Gastroesophageal sphincter (tissue), 3 donors: ENCODE data around the gene SORCS1.

Experiments
- POLR2A ChIP-seq, 2 donors: fragments of 450-650 bp; IDR thresholded peaks; one replicate each; pipeline ENCODE4 v1.6.1; 2017; ENCODE audit warnings: antibody characterized with exemption in 2 of 2, mild to moderate bottlenecking in 2 of 2, moderate library complexity in 1 of 2
- POLR2AphosphoS5 ChIP-seq: sonication (generic); formaldehyde crosslinking; IDR thresholded peaks from one replicate; pipeline ENCODE4 v1.6.1; 2017; ENCODE audit warnings: antibody characterized with exemption
- TF ChIP-seq, protein P1 (sequence below), 4 experiments: fragments of 200-600 bp in 2 of 4; fragments of 450-650 bp in 2 of 4; sonication (generic) in 1 of 4; IDR thresholded peaks; one replicate each; pipeline ENCODE4 v1.5.1; 2017 to 2019; ENCODE audit warnings: antibody characterized with exemption in 4 of 4, mild to moderate bottlenecking in 2 of 4, moderate library complexity in 2 of 4

GRCh38 chr10:106863549-106863948, 301.0 kb downstream of the SORCS1 start:
- no peak for TF ChIP-seq POLR2AphosphoS5
- TF ChIP-seq, protein P1, sequence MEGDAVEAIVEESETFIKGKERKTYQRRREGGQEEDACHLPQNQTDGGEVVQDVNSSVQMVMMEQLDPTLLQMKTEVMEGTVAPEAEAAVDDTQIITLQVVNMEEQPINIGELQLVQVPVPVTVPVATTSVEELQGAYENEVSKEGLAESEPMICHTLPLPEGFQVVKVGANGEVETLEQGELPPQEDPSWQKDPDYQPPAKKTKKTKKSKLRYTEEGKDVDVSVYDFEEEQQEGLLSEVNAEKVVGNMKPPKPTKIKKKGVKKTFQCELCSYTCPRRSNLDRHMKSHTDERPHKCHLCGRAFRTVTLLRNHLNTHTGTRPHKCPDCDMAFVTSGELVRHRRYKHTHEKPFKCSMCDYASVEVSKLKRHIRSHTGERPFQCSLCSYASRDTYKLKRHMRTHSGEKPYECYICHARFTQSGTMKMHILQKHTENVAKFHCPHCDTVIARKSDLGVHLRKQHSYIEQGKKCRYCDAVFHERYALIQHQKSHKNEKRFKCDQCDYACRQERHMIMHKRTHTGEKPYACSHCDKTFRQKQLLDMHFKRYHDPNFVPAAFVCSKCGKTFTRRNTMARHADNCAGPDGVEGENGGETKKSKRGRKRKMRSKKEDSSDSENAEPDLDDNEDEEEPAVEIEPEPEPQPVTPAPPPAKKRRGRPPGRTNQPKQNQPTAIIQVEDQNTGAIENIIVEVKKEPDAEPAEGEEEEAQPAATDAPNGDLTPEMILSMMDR (IDR thresholded peaks at IDR 0.05) = no peak
- TF ChIP-seq POLR2A (IDR thresholded peaks at IDR 0.05) = no peak
